CD4-positive, alpha-beta T cell treated with Interleukin-6 for 4 hours (primary cell): ENCODE results near the gene THAP4.
A peak's percentile ranks its signal among the peaks of the same experiment; 100 is the strongest.
"Not testable (repeated sequence)": the region's sequence is repeated elsewhere in the genome, so short reads cannot be mapped to it uniquely, and the experiment has no call there.

Source experiments
- DNase-seq: peaks from one replicate; pipeline ENCODE4 v3.0.0-alpha.2; 2020; ENCODE audit warnings: mixed read lengths

The THAP4 gene

GRCh38 chr2:241665731-241666440 is 28.9 kb upstream of the THAP4 start:
- no peak for DNase-seq

DNA sequence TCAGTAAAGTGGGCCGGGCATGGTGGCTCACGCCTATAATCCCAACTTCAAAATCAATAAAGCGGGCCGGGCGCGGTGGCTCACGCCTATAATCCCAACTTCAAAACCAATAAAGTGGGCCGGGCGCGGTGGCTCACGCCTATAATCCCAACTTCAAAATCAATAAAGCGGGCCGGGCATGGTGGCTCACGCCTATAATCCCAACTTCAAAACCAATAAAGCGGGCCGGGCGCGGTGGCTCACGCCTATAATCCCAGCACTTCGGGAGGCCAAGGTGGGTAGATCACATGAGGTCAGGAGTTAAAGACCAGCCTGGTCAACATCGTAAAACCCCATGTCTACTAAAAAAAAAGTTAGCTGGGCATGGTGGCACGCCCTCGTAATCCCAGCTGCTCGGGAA is 25.8 kb upstream of the THAP4 start:
- not testable (repeated sequence) for DNase-seq

DNA sequence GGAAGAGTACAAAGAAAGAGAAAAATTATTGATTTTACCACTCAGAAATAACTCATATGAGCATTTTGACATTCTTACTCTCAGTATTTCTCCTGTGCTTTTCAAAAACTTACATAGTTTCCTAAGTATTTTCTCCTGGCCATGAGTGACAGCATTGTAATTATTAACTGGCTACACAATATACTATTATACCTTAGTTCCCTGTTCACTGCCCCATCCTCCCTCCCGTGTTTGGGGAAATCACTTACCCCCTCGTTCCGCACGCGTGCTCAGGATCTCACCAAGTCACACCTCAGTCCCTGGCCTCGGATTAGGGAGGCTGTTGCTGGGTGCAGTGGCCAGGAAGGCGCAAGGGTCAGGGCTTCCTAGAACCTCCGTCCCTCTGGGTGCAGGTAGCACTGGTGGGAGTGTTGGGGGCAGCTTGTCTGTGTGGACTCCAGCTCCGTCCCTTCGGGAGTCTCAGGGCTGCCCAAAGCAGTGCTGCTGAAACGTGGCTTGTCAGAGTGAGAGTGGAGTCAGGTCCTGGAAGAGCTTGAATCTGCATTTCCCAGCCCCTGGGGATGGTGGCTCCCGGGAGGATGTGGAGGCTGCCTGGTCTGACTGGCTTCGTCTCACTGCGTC is 23.7 kb upstream of the THAP4 start:
- DNase-seq, result no peak

- DNase-seq, result peak; percentile 41
Measured at GRCh38 chr2:241659150-241659739, 22.3 kb upstream of the THAP4 start.

- no peak for DNase-seq
Measured at GRCh38 chr2:241658296-241658695, 21.3 kb upstream of the THAP4 start.

DNA sequence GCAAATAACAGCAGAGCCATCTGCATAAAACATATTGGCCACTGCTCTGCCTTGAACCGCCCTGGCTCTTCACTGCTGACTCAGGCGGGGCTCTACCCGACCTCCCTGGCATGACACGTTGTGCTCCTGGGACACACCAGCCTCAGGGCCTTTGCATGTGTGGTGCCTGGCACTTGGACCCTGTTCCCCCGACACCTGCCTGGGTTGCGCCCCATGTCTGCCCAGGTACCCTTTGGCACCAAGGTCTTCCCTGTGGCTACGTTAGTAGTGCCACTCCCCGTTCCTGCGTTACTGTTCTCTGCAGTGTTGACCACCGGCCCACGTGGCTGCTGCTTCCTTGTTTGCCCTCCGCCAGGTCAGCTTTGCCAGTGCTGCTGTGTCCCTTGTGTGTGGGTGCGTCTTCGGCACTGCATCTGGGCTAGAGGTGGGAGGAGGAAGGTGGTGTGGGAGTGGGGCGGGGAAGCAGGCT is 20.9 kb upstream of the THAP4 start:
- no peak for DNase-seq

GRCh38 chr2:241656190-241656741 is 19.3 kb upstream of the THAP4 start:
- no peak for DNase-seq

GRCh38 chr2:241655516-241656189 is 18.7 kb upstream of the THAP4 start:
- no peak for DNase-seq

GRCh38 chr2:241654551-241654950 is 17.6 kb upstream of the THAP4 start:
- no peak for DNase-seq

DNA sequence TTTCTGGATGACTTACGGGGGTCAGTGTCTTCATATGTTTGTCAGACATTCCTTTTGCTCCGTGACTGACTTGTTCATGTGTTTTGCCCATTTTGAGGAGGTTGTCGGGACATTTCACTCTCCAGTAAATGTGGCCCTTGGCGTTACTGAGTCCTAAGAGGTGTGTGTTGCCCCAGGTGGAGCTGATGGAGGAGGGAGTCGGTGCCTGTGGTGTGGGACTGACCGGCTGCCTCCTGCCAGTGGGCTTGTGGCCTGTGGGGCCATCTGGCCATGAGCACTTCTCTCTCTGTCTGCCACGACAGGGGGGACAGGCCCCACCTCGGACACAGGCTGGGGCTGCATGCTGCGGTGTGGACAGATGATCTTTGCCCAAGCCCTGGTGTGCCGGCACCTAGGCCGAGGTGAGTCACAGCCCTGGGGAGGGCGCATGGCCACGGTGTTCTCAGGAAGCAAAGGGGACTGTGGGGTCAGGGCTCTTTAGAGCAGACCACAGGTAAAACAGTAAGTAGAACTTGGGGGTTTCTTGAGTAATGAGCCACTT is 16.3 kb upstream of the THAP4 start:
- DNase-seq, result no peak

- no peak for DNase-seq
Measured at GRCh38 chr2:241652722-241653121, 15.8 kb upstream of the THAP4 start.

GRCh38 chr2:241652142-241652541 is 15.2 kb upstream of the THAP4 start:
- no peak for DNase-seq

GRCh38 chr2:241649927-241650326 is 13.0 kb upstream of the THAP4 start:
- no peak for DNase-seq

DNA sequence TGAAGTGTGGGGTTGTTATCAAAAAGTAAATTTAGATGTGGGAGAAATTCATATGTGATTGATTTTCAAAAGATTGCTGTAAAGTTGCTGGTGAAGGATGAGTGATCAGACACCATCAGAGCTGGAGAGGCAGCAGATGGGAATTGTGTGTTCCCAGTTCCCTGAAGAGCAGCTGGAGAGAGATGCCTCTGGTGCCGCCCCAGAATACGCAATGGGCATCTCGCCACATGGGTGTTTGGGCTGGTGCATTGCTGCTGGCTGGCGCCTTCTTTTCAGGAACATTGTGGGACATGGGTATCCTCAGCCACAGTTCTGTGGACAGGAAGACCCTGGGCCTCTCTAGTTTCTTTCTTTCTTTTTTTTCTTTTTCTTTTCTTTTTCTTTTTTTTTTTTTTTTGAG is 12.4 kb upstream of the THAP4 start:
- DNase-seq, result no peak

- DNase-seq, result no peak
Measured at GRCh38 chr2:241648453-241648852, 11.5 kb upstream of the THAP4 start.

DNA sequence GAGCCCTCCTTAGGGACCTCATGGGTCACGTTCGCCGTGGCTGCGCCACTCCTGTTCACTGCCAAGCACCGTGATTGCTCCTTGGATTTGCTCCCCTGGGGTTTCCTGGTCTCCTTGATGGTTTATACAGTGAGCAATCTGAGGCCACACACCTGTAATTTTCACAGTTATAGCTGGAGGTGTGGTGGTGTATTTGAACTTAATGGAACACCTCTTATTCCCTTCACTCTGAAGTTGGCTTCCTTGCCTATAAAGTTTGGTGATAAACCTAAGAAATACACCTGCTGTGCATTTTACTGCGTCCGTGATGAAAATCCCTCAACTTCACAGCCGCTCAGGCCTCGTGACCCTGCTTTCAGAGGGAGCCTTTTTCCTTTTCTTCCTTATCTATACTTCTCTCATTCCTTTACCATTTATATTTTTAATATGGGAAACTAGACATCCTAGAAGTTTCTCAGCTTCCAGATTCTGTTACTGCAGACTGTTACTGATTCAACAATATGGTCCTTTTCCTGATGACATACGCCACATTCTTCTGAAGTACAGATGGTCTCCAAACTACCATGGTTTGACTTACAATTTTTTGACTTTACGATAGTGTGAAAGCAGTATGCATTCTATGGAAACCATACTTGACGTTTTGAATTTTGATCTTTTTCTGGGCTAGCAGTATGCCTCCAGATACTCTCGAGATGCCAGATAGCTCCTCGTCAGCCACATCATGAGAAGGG is 9.1 kb upstream of the THAP4 start:
- no peak for DNase-seq

GRCh38 chr2:241645056-241645914 is 8.3 kb upstream of the THAP4 start:
- DNase-seq, result no peak

DNA sequence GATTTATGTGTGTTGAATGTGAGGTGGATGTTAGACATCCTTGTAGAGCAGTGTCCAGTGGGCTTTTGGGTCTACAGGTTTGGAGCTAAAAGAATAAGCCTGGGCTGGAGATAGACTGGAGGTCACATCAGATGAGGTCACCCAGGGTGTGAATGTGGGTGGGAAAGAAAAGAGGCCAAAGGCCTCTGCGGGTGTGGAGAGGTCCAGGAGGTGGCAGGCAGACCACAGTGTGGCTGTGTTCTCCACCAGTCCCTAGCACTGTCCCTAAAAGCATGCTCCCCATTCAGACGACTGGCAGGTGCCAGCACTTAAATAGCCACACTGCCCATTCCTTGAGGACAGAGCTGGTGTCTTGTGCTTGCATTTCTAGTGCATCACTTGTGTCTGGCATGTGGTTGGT is 4.7 kb upstream of the THAP4 start:
- DNase-seq, result no peak

- no peak for DNase-seq
Measured at GRCh38 chr2:241640165-241640795, 3.3 kb upstream of the THAP4 start.

- no peak for DNase-seq
Measured at GRCh38 chr2:241639385-241639784, 2.4 kb upstream of the THAP4 start.

- DNase-seq, result no peak
Measured at GRCh38 chr2:241638940-241639339, 2.0 kb upstream of the THAP4 start.
